ENCODE data around the gene UQCC2.

- TF ChIP-seq, protein P1, sequence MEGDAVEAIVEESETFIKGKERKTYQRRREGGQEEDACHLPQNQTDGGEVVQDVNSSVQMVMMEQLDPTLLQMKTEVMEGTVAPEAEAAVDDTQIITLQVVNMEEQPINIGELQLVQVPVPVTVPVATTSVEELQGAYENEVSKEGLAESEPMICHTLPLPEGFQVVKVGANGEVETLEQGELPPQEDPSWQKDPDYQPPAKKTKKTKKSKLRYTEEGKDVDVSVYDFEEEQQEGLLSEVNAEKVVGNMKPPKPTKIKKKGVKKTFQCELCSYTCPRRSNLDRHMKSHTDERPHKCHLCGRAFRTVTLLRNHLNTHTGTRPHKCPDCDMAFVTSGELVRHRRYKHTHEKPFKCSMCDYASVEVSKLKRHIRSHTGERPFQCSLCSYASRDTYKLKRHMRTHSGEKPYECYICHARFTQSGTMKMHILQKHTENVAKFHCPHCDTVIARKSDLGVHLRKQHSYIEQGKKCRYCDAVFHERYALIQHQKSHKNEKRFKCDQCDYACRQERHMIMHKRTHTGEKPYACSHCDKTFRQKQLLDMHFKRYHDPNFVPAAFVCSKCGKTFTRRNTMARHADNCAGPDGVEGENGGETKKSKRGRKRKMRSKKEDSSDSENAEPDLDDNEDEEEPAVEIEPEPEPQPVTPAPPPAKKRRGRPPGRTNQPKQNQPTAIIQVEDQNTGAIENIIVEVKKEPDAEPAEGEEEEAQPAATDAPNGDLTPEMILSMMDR (IDR thresholded peaks at IDR 0.05) = no peak
- TF ChIP-seq ZFX (IDR thresholded peaks at IDR 0.05; ENCODE audit: borderline replicate concordance) = no peak
Measured at GRCh38 chr6:33732385-33732784, 20.9 kb upstream of the UQCC2 start.

Data from 22Rv1 (cell line).